KG1 (cell line): ENCODE data around the gene ALCAM.
A peak's percentile ranks its signal among the peaks of the same experiment; 100 is the strongest.

Experiments used
- DNase-seq: peaks from one replicate; lab custom pipeline; 2025; lab: John Stamatoyannopoulos, UW

ALCAM gene

DNA sequence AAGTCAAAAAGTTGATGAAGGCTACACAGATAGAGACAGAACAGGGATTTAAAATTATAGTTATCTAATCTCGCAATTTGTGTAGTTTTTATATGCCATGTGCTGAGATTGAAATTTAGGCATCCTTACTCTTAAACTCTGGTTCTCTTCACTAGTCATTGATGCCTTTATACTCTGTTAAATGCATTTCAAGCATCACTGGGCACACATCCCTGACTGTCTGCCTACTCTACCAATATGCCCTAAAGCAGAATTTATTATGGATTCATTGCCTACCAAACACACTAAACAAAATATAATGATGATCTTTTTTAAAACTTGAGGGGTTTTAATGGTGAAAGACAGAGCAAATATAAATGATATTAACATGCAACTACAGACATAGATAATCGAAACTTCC lies 10.3 kb upstream of the ALCAM start:
- no peak for DNase-seq

DNA sequence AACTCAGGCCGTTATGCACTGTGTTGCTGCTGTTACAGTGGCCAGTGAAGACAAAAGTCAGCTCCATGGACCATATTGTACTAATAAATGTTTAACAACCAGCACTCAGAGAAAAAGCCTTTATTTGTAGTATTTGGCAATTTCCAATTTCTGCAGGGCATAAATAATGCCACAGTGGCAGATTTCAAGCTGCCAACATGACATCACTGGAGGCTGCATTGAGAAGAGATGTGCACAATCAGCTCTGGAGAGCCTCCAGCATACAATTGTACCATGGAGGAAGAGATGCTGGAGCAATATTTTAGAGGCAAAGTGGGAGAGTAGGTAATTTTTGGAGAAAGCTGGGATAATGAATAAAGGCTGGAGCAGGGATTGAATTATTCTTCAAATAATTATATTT lies 9.7 kb upstream of the ALCAM start:
- no peak for DNase-seq

DNA sequence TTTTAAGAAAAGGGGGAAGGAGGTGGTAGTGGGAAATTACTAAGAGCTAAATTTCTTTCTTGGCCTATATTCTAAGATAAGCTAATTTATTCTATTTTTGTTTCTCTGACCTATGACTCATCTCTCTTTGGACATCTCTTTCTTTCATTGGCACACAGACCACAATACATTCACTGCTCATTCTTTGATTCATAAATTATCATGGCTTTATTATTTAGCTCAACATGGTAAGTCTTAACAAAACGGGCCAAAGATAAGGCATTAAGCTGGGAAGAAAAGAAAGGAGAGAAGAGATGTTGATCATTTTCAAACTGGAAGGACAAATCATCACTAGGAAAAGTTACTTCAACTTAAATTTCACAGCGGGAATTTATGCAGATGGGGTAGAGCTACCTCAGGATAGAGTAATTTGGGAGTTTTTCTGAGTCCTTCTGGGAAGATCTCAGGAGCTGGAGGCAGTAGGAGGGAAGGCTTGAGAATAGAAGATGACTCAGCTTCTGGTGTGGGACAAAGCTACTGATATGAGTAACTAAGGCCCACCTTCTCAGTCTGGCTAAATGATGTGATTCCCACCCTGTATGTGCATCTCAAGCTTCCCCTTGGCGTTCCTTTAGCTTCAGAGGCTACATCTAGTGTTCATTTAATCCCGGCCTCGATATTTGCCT lies 7.5 kb upstream of the ALCAM start:
- no peak for DNase-seq

DNA sequence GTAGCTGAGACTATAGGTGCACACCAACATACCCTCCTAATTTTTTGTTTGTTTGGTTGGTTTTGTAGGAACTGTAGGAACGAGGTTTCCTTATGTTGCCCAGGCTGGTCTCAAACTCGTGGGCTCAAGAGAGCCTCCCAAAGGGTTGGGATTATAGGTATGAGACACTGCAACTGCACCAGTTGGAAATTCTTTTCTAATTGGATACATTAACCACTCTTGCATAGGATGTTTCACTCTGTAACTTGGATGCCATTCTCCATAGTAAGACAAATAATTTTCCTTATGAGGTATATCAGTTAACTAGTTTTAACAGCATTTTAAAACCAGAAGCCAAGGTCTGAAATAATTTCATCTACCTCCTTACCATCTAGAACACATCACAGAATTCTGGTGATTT lies 6.7 kb upstream of the ALCAM start:
- DNase-seq, result no peak

DNA sequence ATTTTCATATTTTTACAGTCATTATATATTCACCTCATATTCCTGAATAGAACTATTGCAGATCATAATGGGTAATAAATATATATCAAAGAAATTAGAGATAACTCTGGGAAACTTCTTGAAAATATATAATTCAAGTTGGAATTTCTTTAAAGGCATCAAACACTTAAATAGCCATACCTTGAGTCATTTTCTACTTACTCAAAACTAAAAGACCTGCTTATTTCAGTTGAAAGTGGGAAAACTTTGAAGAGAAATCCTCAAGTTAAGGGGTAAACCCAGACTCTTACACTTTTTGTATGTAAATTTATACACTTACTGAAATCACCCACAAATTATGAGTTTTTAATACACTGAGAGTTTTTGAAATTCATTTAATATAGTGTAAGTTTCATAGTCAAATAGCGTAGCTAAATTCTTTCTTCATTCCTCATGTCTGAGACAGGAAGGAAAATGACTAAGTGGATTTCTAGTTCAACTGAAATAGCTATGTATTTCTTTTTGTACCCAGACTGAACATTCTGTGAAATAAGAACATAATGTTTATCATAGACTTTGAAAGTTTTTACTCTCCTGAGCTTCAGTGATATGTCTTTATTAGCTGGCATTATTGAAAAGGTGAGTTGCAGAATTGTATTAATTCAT lies 4.6 kb upstream of the ALCAM start:
- no peak for DNase-seq

DNA sequence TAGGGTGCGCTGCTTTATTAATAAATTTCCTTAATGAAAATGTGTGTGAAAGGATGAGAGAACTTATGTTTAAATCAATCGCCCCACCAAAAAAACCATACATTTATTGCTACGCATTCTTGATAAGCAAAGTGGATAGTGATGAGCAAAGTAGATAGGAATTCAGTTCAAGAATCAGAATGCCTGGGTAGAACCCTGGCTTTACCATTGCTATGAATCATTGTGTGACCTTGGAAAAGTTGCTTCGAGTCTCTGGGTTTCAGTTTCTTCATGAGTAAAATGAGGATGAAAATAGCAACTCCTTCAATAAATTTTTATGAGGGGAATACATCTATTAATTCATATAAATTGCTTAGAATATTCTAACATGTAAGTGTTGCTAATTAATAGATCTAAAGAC lies 2.6 kb upstream of the ALCAM start:
- DNase-seq, result no peak

DNA sequence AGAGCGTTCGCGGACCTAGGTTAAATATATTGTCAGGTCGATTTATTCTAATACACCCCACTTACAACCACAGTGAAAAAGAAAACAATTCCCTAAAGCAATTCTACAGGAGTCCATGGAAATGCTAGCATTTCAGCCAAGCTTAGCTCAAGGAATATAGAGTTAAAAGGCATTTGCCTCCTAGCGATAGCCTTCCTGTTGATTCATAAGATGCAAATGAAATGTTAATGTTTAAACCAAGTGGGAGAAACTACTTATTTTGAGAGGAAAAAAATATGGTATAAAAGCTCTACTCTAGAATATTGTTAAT lies 1.7 kb upstream of the ALCAM start:
- DNase-seq, result no peak

DNA sequence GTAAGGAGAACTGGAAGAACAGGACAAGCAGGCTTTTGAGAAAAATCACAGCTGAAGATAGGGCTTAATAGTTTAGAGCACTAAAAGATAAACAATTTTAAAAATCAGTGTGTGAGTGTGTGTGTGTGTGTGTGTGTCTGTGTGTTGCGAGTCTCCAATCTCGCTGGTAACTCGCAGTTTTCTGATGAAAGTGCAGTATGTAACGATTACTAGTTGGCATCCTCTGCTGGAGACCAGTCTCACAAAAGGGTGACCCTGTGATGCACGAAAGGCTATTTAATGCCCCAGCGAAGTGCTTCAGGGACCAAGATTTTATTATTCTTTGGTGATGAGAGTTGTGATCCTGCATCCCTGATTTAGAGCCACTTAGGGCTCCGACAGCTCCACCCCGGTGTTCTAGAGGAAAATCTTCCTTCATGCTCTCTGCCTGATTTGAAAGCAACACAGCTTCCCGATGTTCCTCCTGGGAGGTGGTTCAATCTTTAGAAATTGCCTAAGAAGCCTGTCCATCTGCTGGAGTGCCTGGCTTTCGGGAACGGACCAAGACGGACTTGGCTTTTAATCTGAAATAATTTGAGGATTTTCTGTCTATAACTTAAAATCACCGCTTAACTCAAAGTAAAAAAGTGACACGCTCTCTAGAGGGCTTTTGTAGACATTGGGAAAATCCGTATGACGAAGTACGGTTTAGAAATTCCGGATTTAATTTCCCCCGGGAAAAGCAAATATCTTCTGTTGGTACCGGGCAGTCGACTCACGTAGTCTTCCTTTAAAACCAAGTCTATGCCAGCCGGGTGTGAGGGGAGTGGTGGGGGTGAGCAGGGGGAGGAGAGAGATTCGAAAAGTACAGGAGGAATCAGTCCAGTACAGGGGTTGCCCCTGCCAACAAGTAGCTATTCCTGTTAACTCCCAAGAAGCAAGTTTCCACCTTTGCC lies 1.1 kb upstream of the ALCAM start:
- DNase-seq, result no peak

DNA sequence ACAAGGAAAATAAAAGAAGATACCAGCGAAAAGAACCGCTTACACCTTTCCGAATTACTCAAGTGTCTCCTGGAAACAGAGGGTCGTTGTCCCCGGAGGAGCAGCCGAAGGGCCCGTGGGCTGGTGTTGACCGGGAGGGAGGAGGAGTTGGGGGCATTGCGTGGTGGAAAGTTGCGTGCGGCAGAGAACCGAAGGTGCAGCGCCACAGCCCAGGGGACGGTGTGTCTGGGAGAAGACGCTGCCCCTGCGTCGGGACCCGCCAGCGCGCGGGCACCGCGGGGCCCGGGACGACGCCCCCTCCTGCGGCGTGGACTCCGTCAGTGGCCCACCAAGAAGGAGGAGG lies 325 bp downstream of the ALCAM start:
- no peak for DNase-seq

DNA sequence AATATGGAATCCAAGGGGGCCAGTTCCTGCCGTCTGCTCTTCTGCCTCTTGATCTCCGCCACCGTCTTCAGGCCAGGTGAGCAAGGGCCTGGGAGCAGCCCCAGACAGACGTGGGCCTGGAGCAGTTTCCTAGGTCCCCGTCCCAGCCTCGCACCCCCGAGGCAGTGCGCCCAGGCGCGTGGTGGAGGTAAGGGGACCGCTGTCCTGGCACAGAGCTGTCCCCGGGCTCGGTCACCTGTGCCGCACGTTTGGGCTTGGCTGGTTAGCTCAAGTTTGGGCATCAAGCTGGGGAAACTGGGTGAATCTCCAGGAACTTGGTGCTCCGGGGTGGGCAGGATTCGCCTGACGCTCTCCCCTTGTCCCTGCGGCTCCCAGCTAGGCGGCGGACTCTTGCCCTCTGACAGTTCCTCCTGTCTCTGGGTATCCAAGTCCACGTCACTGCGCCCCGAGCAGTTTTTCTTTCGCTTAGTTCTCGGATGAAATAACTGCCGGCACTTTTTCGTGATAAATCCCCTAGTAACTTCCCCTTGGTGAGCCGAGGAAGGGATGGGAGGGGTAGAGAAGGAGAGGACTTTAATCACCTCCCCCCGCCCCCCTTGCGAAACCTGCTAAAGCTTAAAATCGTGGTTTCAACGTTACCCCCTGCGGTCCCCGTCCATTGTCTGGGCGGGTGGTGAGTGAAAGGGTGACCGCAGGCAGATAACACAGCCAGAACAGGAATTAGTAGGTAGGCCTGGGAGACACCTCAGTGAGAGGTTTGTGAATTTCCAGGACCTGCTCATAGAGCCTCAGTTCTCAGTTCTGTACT lies 901 bp downstream of the ALCAM start:
- peak; percentile 42 for DNase-seq

DNA sequence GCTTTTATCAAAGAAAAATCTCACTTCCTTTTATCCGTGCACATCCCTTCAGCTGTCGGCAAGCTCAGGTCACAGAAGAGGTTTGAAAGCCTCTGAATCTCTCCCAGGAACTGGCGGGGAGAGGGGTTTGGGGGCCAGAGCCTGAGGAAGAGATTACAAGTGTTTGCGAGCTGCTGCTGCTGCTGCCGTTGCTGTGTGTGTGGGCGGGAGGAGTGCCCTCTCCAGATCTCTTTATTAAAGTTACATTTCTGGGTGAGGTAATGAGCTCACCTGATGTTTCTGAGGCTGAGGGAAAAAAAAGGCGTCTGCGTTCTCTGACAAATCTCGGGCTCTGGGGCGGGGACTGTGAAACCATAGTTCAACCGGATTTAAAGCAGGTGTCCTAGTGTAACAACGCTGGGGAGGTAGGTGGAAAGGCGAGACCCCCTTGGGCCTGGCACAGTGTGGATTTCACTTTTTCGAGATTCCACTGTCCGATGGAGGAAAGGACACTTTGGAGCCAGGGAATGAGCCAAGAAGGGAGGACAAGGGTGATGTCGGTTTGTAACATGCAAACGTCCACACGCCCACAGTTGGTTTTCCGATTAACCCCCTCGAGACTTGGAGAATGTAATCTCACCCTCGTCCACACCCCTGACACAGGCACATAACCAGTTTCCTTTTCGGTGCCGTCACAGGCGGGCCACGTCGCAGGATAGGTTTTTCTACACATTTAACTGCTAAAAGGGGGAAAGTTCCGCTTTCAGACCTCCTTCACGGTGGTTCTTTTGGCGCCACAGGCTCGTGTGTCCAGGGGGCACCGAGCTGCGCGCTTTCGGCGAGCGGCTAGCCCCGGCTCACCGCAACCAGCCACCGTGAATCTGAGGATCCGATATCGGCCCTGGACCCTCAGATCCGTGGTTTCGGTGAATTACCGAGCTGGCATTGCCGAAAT lies 2.1 kb downstream of the ALCAM start:
- DNase-seq, result peak; percentile 72

DNA sequence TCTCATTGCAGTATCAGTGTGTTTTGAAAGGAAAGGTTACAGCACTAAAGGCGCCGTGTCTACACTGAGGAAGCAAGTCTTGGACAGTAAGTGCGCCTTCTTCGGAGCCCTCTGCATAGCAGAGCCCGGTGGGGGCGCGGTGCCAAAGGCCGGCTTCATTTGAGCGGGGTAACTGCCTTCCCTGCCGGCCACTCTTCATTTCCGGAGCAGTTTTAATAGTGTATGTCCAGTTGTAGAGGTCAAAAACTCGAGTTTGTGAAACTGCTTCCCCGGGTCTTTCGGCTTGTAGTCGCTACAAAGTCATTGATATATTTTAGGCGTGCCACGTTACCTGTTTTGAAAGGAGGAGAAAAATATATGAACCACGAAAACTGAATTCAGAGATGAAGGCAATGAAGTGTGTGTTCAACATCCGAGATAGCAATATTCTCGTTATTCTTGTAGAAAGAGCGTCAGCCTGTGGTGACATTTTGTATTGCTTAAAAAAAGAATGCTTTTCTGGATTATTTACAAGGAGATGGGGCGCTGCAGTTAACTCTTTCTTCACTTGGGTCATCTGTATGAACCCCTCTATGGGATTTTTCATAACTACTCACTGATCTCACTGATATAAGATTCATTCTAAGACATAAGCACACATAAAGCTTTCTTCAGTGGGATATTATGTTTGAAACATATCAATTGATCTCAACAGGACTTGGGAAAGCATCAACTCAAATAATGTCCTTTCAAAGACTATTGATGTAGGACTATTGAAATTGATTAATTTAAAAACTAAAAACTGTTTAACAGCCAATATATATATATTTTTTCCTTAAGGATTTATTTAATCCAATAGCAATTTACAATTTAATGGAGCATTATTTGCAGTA lies 3.0 kb downstream of the ALCAM start:
- DNase-seq, result peak; percentile 72

DNA sequence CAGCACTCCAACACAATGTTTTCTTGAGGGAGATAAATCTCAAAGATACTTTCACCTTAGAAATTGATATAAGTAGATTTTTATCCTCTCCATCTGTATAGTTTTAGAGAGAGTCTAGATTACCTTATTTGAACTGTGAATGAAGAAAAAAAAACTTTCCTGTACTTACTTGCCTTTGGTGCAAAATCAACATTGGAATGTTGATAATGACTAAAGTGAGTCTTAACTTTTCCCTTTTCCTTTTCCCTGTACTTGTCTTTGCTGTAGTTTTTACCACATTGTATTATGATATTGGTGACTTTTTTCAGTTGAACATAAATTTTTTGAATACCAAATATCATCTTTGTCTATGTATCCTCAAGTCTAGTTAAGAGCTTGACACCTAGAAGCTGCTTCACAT lies 6.7 kb downstream of the ALCAM start:
- no peak for DNase-seq

DNA sequence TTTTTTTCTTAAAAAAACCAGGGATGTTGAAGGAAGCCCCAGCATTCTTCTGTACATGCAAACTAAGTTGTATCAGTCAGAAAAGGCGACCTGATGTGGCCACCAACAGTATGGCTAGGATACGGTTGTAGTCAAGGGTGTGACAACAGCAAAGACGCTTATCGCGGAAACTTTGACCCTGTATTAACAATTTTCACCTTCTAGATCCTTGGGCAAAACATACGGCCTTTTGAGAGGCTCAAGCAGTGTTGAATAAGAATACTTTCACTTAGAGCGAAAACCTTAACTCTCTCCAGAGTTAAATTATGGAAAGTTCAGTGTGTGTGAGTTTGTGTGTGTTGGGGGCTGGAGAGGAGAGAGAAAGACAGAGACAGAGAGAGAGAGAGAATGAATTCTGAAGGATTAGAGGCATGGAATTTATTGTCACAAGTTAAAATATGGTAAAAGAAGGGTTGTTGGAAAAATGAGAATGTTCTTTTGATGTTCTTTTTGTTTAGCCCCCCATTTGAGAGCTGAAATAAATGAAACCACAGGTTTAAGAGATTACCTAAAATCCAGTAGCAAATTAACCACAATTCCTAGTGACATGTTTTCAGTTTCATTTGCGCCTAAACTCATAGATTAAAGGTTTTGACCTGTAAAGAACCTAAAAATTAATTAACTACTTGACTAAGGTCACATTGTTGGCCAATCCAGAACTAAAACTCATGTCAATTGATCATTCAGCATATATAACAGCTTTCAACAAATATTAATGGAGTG lies 9.2 kb downstream of the ALCAM start:
- DNase-seq, result no peak

DNA sequence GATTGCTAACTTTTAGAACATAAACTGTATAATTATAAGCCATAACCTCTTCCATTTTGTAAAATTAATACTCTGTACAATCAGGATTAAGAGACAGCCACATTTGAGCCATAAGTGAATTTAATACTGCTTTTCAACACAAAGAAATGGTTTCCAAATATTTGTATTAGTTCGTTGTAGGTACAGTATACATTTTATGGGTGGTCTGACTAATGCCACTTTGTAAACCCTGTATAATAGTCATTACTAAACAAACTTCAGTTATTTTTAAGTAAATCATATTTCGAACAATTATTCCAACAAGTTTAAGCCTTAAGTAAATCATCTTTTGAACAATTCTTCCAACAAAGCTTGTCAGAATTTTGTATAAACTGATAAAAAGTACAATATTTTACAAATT lies 11.0 kb downstream of the ALCAM start:
- DNase-seq, result no peak

DNA sequence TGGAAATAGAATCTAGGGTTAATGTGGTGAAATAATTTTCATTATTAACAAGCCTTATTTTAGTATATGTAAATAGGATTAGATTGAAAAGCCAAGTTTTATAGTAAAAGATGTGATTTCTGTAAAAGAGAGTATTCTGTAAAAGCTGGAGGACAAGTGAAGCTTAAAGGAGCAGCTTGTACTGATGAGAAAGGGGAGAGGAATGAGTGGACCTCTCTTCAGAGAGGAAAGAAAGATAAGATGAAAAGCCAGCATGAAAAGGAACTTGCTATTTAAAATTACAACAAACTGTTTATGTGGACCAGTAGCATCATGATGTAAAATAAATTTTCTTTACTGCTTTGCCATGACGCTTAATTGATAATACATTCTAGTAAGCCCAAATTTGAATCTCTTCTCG lies 18.5 kb downstream of the ALCAM start:
- no peak for DNase-seq

DNA sequence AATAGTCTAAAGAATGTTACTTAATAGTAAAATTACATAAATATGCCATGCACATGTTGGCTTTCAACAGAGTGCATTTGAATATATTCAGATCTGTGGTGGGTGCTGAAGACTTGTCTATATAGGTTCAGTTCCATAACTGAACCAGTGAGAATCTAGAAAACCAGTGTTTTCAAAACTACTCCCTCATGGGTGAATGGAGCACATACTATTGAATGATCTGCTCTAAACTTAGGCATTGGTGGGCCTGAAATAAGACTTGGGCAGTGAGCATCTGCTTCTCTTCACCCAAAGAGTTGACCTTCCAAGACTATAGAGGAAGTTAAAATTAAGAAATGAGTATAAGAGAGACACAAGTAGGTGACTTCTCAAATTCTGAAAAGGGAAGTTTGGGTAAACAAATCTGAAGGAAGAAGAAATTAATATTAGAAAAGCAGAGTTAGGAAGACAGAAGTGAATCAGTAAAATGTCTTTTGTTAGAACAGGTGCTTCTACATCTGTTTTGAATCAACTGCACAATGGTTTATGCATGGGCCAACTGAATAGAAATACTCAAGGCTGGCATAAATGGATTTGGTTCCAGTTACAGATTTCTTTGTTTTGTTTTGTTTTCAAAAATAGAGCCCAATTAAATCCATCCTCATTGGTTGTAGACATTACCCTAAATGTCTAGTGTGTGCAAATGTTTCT lies 19.3 kb downstream of the ALCAM start:
- no peak for DNase-seq

DNA sequence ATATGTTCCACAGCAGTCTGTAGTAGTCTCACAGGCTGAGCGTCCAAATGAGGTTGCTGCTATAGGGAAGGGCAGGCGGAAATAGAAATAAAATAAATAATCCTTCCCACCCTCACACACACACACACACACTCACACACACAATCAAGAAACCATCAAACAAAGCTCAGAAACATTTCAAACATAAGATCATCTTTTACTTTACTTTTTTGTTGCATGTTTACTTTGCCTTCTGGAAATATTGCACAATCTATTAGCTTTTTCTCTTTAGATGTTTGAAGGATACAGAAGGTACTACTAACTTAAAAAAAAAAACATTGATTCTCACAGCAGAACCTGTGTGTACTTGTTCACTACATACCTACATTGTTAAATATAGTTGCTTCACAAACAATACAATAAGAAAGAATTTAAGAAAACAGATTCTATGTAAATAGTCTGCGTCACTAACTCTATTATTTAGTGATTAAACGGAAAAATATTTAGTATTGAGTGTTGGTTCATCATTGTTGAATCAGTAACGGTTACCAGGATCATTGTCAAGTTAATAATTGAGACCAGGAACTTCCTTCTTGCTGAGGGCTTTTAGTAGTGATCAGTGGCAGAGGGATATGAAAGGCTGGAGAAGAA lies 20.5 kb downstream of the ALCAM start:
- DNase-seq, result no peak

DNA sequence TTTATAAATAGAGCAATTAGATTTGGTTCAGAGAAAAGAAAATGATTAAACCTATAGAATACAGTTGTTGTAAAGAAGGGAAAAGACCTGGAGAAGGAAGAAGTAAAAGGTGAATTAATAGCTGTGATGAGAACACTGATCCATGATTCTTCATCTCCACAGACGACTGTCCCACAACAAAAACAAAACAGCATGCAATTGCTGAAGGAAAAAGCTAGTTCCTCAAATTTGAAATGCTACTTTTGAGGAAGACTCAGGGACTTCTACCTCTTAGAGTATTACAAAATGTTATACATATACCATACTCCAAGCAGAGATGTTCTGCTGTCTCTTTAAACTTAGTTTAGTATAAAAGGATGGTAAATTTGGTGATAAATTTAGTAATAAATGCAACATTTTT lies 21.5 kb downstream of the ALCAM start:
- no peak for DNase-seq
